Bronchial epithelial cell (primary cell): ENCODE measurements around the gene STX19. TPM values are rescaled to one million over a fixed set of nuclear protein-coding genes. Genes with fewer than 3 reads are reported as not detected.
A peak's percentile ranks its signal among the peaks of the same experiment; 100 is the strongest.

Experiments used
- DNase-seq: peaks from one replicate; pipeline ENCODE4 v3.0.0-alpha.2; 2010; ENCODE audit warnings: low read depth
- FAIRE-seq: peaks from 2 replicates; lab custom pipeline; 2011; peaks lifted over from hg19 to GRCh38; lab: Jason Lieb, UNC
- H3K27me3 ChIP-seq: 2 replicates; pipeline ENCODE4 v1.5.1; 2011; ENCODE audit warnings: low read length; ENCODE audit not compliant: control insufficient read depth, insufficient read depth
- H3K36me3 ChIP-seq: 2 replicates; pipeline ENCODE4 v1.5.1; 2011; ENCODE audit warnings: low read length; ENCODE audit not compliant: control insufficient read depth, insufficient read depth
- H3K4me3 ChIP-seq: 2 replicates; pipeline ENCODE4 v1.5.1; 2011; ENCODE audit warnings: mild to moderate bottlenecking, low read depth, low read length, control low read depth
- total RNA-seq: library from RNA; depleted of rRNA; stranded (reverse); fragments of >200 nt; gene quantifications from 2 replicates; pipeline ENCODE4 v1.2.1, GENCODE V29; 2014
- TF ChIP-seq, protein P1 (sequence below): IDR thresholded peaks from 2 replicates; pipeline ENCODE4 v1.5.1; 2011; ENCODE audit warnings: mild to moderate bottlenecking, moderate library complexity, low read length, control low read depth, inconsistent platforms; ENCODE audit not compliant: insufficient read depth, severe bottlenecking

STX19 gene
- total RNA-seq, 1 donor from 2014 or later: 0.53 TPM

DNA sequence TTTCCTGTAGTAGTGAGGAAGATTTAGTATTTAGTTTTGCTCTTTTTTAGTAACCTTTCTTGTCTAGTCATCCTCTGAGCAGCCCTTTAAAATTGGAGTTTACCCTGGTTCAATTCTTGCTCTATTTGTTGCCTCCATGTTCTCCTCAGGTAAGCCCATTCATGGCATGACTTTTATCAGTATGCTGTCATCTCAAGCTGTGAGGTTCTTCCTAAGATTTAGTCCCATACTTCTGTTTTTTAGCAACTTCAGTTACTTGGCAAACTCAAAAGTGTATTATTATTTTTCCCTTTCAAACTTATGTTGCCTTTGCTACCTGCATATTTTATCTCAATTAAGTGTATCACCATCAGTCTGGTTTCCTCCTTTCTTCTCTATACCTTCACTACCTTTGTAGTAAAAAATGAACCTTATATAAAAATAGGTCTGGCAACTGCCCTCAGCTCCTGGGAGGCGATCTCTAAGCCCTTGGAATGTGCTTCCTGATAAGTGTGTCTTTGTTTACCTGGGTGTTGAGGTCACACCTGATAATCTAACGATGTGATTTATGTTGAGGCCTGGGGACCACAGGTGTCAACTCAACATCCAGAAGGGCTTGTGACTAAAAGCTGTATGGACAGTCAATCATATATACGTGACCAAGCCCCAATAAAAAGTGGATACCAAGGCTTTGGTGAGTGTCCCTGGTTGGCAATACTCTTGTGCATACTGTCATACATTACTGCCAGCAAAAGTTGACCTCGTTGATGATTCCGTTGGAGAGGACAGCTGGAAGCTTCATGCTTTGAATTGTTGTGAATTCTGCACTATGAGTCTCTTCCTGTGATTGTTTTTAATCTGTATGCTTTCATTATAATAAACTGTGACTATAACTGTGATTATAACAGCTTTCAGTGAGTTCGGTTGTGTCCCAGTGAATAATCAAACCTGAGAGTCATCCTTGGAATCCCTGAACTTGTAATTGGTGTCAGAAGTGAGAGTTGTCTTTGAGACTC, 38.4 kb upstream of the STX19 start:
- FAIRE-seq: no peak
- H3K36me3 ChIP-seq: peaks cover 6% of the 10 kb centered on the region
- no peak for DNase-seq

DNA sequence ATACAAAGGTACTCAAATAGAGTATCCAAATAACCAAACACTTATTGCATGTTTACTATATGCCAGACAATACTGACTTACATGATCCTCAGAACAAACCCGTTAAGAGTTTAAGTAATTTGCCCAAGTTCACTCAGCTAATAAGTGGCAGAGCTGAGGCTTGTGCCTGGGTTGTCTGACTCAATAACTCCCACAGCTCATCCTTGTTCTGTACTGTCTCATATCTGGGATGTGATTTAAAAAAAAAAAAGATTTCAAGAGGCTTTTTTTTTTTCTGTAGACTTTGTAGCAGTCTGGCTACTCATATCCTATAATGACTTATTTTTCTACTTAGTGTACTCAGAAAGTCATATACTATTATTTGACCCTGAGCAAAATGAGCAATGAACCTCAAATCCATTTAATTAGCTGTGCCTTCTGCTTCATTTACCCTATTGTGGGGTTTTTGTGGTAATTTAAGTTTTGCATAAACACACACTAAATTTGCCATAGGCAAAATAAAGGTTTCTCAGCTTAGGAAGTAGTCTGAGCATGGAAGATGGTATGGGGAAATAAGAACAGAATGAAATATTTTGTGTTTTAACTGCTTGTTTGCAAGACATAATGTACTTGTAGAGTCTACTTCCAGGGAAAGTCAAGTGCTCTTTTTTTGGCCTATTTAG, 37.6 kb upstream of the STX19 start:
- Histone ChIP-seq H3K27me3 (no peaks in the 10 kb centered on the region), H3K4me3 (no peak overlapping the region), H3K36me3 (peaks cover 2% of the 10 kb centered on the region)
- TF ChIP-seq, protein P1, sequence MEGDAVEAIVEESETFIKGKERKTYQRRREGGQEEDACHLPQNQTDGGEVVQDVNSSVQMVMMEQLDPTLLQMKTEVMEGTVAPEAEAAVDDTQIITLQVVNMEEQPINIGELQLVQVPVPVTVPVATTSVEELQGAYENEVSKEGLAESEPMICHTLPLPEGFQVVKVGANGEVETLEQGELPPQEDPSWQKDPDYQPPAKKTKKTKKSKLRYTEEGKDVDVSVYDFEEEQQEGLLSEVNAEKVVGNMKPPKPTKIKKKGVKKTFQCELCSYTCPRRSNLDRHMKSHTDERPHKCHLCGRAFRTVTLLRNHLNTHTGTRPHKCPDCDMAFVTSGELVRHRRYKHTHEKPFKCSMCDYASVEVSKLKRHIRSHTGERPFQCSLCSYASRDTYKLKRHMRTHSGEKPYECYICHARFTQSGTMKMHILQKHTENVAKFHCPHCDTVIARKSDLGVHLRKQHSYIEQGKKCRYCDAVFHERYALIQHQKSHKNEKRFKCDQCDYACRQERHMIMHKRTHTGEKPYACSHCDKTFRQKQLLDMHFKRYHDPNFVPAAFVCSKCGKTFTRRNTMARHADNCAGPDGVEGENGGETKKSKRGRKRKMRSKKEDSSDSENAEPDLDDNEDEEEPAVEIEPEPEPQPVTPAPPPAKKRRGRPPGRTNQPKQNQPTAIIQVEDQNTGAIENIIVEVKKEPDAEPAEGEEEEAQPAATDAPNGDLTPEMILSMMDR: no peak
- FAIRE-seq (no peak), DNase-seq (no peak)

More for the DNA sequence above, 38.4 kb upstream of the STX19 start:
- TF ChIP-seq, protein P1: no peak
- Histone ChIP-seq H3K4me3 (no peak overlapping the region), H3K27me3 (no peaks in the 10 kb centered on the region)

DNA sequence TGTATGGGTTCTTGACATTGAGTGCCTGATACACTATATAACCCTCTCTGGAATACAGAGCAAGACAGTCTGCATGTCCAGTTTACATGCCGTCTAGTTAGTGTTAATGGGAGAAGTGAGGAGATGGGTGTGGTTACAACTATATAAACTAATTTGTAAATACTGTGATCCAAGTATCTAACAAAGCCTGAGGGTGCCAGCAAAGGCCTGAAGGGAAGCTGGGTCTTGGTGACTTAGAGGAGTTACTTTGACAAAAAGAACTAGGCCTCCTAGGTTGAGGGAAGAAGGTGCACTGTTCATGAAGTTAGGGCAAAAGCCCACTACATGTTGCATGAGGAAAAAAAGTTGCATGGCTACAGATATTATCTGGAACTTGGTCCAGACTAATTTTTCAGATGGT, 36.7 kb upstream of the STX19 start:
- no peak for FAIRE-seq
- Histone ChIP-seq H3K36me3 (peaks cover 2% of the 10 kb centered on the region), H3K4me3 (no peak overlapping the region), H3K27me3 (no peaks in the 10 kb centered on the region)
- TF ChIP-seq, protein P1: no peak
- DNase-seq: no peak

DNA sequence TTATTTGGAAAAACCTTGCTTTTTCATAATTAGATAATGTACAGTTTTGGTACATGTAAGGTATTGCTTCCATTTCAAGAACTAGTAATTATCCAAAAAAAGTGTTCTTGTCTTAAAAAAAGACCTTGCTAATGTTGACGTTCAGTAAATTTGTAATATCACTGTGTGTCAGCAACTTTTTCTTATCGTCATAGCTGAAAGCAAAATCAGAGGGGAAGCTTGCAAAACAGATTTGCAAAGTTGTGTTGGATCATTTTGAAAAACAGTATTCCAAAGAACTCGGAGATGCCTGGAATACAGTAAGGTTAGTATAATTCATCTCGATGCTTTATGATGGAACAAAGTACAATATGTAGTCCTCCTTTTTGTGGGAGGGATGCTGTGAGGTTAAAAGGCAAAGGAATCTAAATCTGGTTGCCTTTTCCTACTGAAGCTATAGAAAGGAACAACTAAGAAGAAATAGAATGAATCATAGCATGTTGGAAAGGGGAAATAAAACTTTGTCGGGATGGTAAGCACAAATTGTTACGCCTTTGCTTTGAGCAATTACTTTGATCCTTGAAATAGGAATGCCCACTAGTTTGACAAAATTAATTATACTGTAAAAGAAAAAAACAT, 36.0 kb upstream of the STX19 start:
- FAIRE-seq: no peak
- Histone ChIP-seq H3K36me3 (peaks cover 2% of the 10 kb centered on the region), H3K27me3 (no peaks in the 10 kb centered on the region), H3K4me3 (no peak overlapping the region)
- no peak for DNase-seq
- TF ChIP-seq, protein P1: no peak

DNA sequence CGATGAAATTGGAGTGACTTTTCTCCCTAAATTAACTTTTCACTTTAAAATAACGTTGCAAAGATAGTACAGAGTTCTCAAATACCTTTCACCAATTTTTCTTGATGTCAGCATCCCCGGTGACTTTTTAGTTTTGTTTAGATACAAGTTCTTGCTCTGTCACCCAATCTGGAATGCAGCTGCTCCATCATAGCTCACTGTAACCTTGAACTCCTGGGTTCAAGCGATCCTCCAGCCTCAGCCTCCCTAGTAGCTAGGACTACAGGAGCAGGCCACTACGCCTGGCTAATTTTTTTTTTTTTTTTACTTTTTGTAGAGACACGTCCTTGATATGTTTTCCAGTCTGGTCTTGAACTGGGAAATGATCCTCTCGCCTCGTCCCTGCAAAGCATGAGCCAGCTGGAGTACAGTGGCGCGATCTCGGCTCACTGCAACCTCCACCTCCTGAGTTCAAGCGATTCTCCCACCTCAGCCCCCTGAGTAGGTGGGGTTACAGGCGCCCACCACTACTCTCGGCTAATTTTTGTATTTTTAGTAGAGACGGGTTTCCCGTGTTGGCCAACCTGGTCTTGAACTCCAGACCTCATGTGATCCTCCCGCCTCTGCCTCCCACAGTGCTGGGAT, 35.2 kb upstream of the STX19 start:
- TF ChIP-seq, protein P1: no peak
- Histone ChIP-seq H3K4me3 (peak overlapping the region; percentile 82), H3K36me3 (peaks cover 2% of the 10 kb centered on the region), H3K27me3 (no peaks in the 10 kb centered on the region)
- DNase-seq (no peak), FAIRE-seq (no peak)
